Tibial nerve (tissue), 4 donors: Measurements from ENCODE around the gene ARMC3. TPM values are rescaled to one million over a fixed set of nuclear protein-coding genes. Genes with fewer than 3 reads are reported as not detected.

Experiments used
- DNase-seq, 2 donors: peaks; one replicate each; pipeline ENCODE4 v3.0.0-alpha.2; 2019; ENCODE audit warnings: low spot score in 2 of 2
- H3K27ac ChIP-seq, 4 donors: fragments of 200-600 bp; sonication (generic) in 3 of 4; one replicate each; pipeline ENCODE4 v1.5.1; 2017 to 2019; ENCODE audit warnings: mild to moderate bottlenecking in 1 of 4
- H3K27me3 ChIP-seq, 2 donors: fragments of 200-600 bp; sonication (generic) in 1 of 2; one replicate each; pipeline versions ENCODE4 v1.5.1 to v1.6.0; 2017 to 2019
- H3K36me3 ChIP-seq, 3 donors: fragments of 200-600 bp; sonication (generic); one replicate each; pipeline ENCODE4 v1.5.1; 2018 to 2019
- H3K4me1 ChIP-seq, 4 donors: fragments of 200-600 bp; sonication (generic) in 3 of 4; one replicate each; pipeline ENCODE4 v1.5.1; 2017 to 2019
- H3K4me3 ChIP-seq, 4 donors: fragments of 200-600 bp; sonication (generic) in 3 of 4; one replicate each; pipeline ENCODE4 v1.5.1; 2017 to 2019; ENCODE audit warnings: mild to moderate bottlenecking in 1 of 4, moderate library complexity in 1 of 4
- H3K9me3 ChIP-seq, 4 donors: fragments of 200-600 bp; sonication (generic) in 3 of 4; one replicate each; pipeline ENCODE4 v1.5.1; 2017 to 2019
- CTCF ChIP-seq, 5 experiments: fragments of 200-600 bp in 3 of 5; fragments of 450-650 bp in 2 of 5; sonication (generic) in 3 of 5; IDR thresholded peaks; one replicate each; pipeline ENCODE4 v1.5.1; 2016 to 2019; ENCODE audit warnings: antibody characterized with exemption in 5 of 5, mild to moderate bottlenecking in 3 of 5, moderate library complexity in 2 of 5
- EP300 ChIP-seq, 2 donors: sonication (generic); formaldehyde crosslinking; IDR thresholded peaks; one replicate each; pipeline ENCODE4 v1.6.1; 2017; ENCODE audit warnings: antibody characterized with exemption in 2 of 2, mild to moderate bottlenecking in 1 of 2
- POLR2A ChIP-seq, 2 donors: fragments of 450-650 bp; IDR thresholded peaks; one replicate each; pipeline ENCODE4 v1.6.1; 2017; ENCODE audit warnings: antibody characterized with exemption in 2 of 2, mild to moderate bottlenecking in 2 of 2, moderate library complexity in 2 of 2
- WGBS, 2 donors: methylation state at CpG; one replicate each; pipeline ENCODE4 v1.1.5; 2018; 5-methylcytosine and 5-hydroxymethylcytosine counted together
- total RNA-seq, 4 donors: library from RNA; depleted of rRNA; stranded (reverse); fragments of >200 nt; gene quantifications; one replicate each; pipeline ENCODE4 v1.1.0, GENCODE V29; 2016

ARMC3 gene
- total RNA-seq, 4 donors from 2014 or later, result 0.44 to 3.9 TPM; not detected in 2

GRCh38 chr10:22992075-22992474 lies 64.2 kb downstream of the ARMC3 start:
- no peak overlapping the region for H3K4me3 ChIP-seq
- 59 to 61% methylated on average over 5 of the region's 5 CpGs for WGBS, 2 donors
- DNase-seq, result no peak
- no peaks in the 10 kb centered on the region for H3K9me3 ChIP-seq
- no peaks in the 10 kb centered on the region for H3K36me3 ChIP-seq
- H3K27ac ChIP-seq, result no peak overlapping the region
- peaks cover 0 to 11% of the 10 kb centered on the region in 2 donors for H3K27me3 ChIP-seq
- peaks cover 0 to 14% (median 0%) of the 10 kb centered on the region in 4 donors for H3K4me1 ChIP-seq
- TF ChIP-seq POLR2A (IDR thresholded peaks at IDR 0.05) (no peak), EP300 (IDR thresholded peaks at IDR 0.05) (no peak), CTCF (IDR thresholded peaks at IDR 0.05) (no peak)

GRCh38 chr10:22992621-22993020 lies 64.8 kb downstream of the ARMC3 start:
- no peak for DNase-seq
- no peak overlapping the region for H3K27ac ChIP-seq
- peaks cover 0 to 11% of the 10 kb centered on the region in 2 donors for H3K27me3 ChIP-seq
- H3K4me1 ChIP-seq, result peaks cover 0 to 9% (median 0%) of the 10 kb centered on the region in 4 donors
- no peaks in the 10 kb centered on the region for H3K36me3 ChIP-seq
- H3K9me3 ChIP-seq, result no peaks in the 10 kb centered on the region
- no peak overlapping the region for H3K4me3 ChIP-seq
- 77 to 79% methylated on average over 8 of the region's 8 CpGs for WGBS, 2 donors
- no peak for TF ChIP-seq EP300 (IDR thresholded peaks at IDR 0.05)
- no peak for TF ChIP-seq CTCF (IDR thresholded peaks at IDR 0.05)
- no peak for TF ChIP-seq POLR2A (IDR thresholded peaks at IDR 0.05)

- Histone ChIP-seq H3K4me3 (no peak overlapping the region), H3K36me3 (no peaks in the 10 kb centered on the region), H3K4me1 (peaks cover 0 to 8% (median 0%) of the 10 kb centered on the region in 4 donors), H3K27me3 (peaks cover 0 to 11% of the 10 kb centered on the region in 2 donors), H3K27ac (no peak overlapping the region), H3K9me3 (no peaks in the 10 kb centered on the region)
- no peak for TF ChIP-seq CTCF (IDR thresholded peaks at IDR 0.05)
- TF ChIP-seq POLR2A (IDR thresholded peaks at IDR 0.05), result no peak
- TF ChIP-seq EP300 (IDR thresholded peaks at IDR 0.05), result no peak
- 75% methylated on average over 5 of the region's 5 CpGs for WGBS, 2 donors
- no peak for DNase-seq
Observed at GRCh38 chr10:22993314-22993713, 65.5 kb downstream of the ARMC3 start.

GRCh38 chr10:22997096-22997495 lies 69.2 kb downstream of the ARMC3 start:
- Histone ChIP-seq H3K36me3 (no peaks in the 10 kb centered on the region), H3K4me3 (no peak overlapping the region), H3K9me3 (no peaks in the 10 kb centered on the region), H3K27me3 (peaks cover 0 to 20% of the 10 kb centered on the region in 2 donors), H3K27ac (no peak overlapping the region), H3K4me1 (no peaks in the 10 kb centered on the region)
- 2 to 7% methylated on average over 2 of the region's 2 CpGs for WGBS, 2 donors
- TF ChIP-seq EP300 (IDR thresholded peaks at IDR 0.05) (no peak), POLR2A (IDR thresholded peaks at IDR 0.05) (no peak), CTCF (IDR thresholded peaks at IDR 0.05) (no peak)
- no peak for DNase-seq

- peaks cover 0 to 17% of the 10 kb centered on the region in 2 donors for H3K27me3 ChIP-seq
- no peaks in the 10 kb centered on the region for H3K36me3 ChIP-seq
- no peak overlapping the region for H3K4me3 ChIP-seq
- no peaks in the 10 kb centered on the region for H3K4me1 ChIP-seq
- TF ChIP-seq POLR2A (IDR thresholded peaks at IDR 0.05) (no peak), EP300 (IDR thresholded peaks at IDR 0.05) (no peak), CTCF (IDR thresholded peaks at IDR 0.05) (no peak)
- 87 to 92% methylated on average over 12 of the region's 12 CpGs for WGBS, 2 donors
- no peaks in the 10 kb centered on the region for H3K9me3 ChIP-seq
- no peak overlapping the region for H3K27ac ChIP-seq
- DNase-seq, result no peak
Observed at GRCh38 chr10:22998091-22998490, 70.2 kb downstream of the ARMC3 start.
